Thymus (tissue), 11 donors: ENCODE results near the gene FAM98C. TPM values are rescaled to one million over a fixed set of nuclear protein-coding genes. Genes with fewer than 3 reads are reported as not detected.

Experiments
- DNase-seq, 9 donors: peaks; one replicate each; pipeline ENCODE4 v3.0.0-alpha.2; 2013; ENCODE audit warnings: low spot score in 9 of 9, low read depth in 6 of 9, missing footprints in 1 of 9
- H3K27ac ChIP-seq, 2 donors: one replicate each; pipeline ENCODE4 v1.5.1; 2013; ENCODE audit warnings: control low read depth in 1 of 2, low read depth in 1 of 2, low read length in 1 of 2, mild to moderate bottlenecking in 1 of 2, moderate library complexity in 1 of 2
- H3K27me3 ChIP-seq, 2 donors: one replicate each; pipeline ENCODE4 v1.5.1; 2013; ENCODE audit warnings: low read length in 1 of 2; ENCODE audit not compliant: control insufficient read depth in 2 of 2, insufficient read depth in 1 of 2
- H3K36me3 ChIP-seq, 2 donors: one replicate each; pipeline ENCODE4 v1.5.1; 2013; ENCODE audit warnings: low read length in 1 of 2, mild to moderate bottlenecking in 1 of 2, moderate library complexity in 1 of 2; ENCODE audit not compliant: control insufficient read depth in 2 of 2, insufficient read depth in 2 of 2
- H3K4me1 ChIP-seq, 2 donors: one replicate each; pipeline ENCODE4 v1.5.1; 2013; ENCODE audit warnings: low read length in 2 of 2; ENCODE audit not compliant: control insufficient read depth in 2 of 2, insufficient read depth in 2 of 2
- H3K4me3 ChIP-seq, 2 donors: one replicate each; pipeline ENCODE4 v1.5.1; 2013; ENCODE audit warnings: low read length in 2 of 2, control low read depth in 1 of 2, mild to moderate bottlenecking in 1 of 2
- H3K9me3 ChIP-seq, 2 donors: one replicate each; pipeline ENCODE4 v1.5.1; 2013; ENCODE audit warnings: low read length in 1 of 2, mild to moderate bottlenecking in 1 of 2; ENCODE audit not compliant: control insufficient read depth in 2 of 2, insufficient read depth in 1 of 2
- WGBS: extraction: QIAGEN DNeasy Blood & Tissue Kit; methylation state at CpG from one replicate; pipeline ENCODE4 v1.1.7; 2013; 5-methylcytosine and 5-hydroxymethylcytosine counted together
- polyA plus RNA-seq: library from polyadenylated mRNA; stranded (reverse); fragments of 200-250 nt; gene quantifications from one replicate; pipeline ENCODE4 v1.2.3, GENCODE V29; 2013
- total RNA-seq: library from RNA; stranded (reverse); fragments of 120-200 nt; gene quantifications from one replicate; pipeline ENCODE4 v1.2.4, GENCODE V29; 2013
- donor health status: healthy.

The FAM98C gene
- total and polyA plus RNA-seq, 2 donors: 12.6 to 22.0 TPM

- no peak for DNase-seq
- peaks cover 12 to 15% of the 10 kb centered on the region in 2 donors for H3K36me3 ChIP-seq
- peak overlapping the region; percentile 88 to 93 for H3K27ac ChIP-seq
- peaks cover 0 to under 1% of the 10 kb centered on the region in 2 donors for H3K27me3 ChIP-seq
- H3K4me3 ChIP-seq: peak overlapping the region; percentile 71 to 90
- peaks cover 9 to 20% of the 10 kb centered on the region in 2 donors for H3K4me1 ChIP-seq
- H3K9me3 ChIP-seq: no peaks in the 10 kb centered on the region
- WGBS: 3% methylated on average over 18 of the region's 18 CpGs
These were observed 27.8 kb upstream of the FAM98C start for GRCh38 chr19:38375098-38375493.

GRCh38 chr19:38375748-38376147, 27.1 kb upstream of the FAM98C start:
- WGBS: over 99% methylated on average over 5 of the region's 5 CpGs
- H3K27ac ChIP-seq: no peak overlapping the region
- peaks cover 9 to 20% of the 10 kb centered on the region in 2 donors for H3K4me1 ChIP-seq
- H3K36me3 ChIP-seq: peaks cover 16 to 19% of the 10 kb centered on the region in 2 donors
- DNase-seq: no peak
- H3K27me3 ChIP-seq: no peaks in the 10 kb centered on the region
- peak overlapping the region; percentile 71 to 90 for H3K4me3 ChIP-seq
- H3K9me3 ChIP-seq: no peaks in the 10 kb centered on the region

- Histone ChIP-seq H3K27ac (no peak overlapping the region), H3K9me3 (no peaks in the 10 kb centered on the region), H3K4me3 (no peak overlapping the region), H3K36me3 (peaks cover 25 to 27% of the 10 kb centered on the region in 2 donors), H3K27me3 (no peaks in the 10 kb centered on the region), H3K4me1 (peaks cover 9 to 20% of the 10 kb centered on the region in 2 donors)
- WGBS: 97% methylated on average over 3 of the region's 3 CpGs
- no peak for DNase-seq
These were observed 26.3 kb upstream of the FAM98C start for GRCh38 chr19:38376576-38376975.

- 98% methylated on average over 4 of the region's 4 CpGs for WGBS
- no peaks in the 10 kb centered on the region for H3K27me3 ChIP-seq
- no peaks in the 10 kb centered on the region for H3K9me3 ChIP-seq
- peaks cover 29 to 32% of the 10 kb centered on the region in 2 donors for H3K36me3 ChIP-seq
- H3K4me1 ChIP-seq: peaks cover 9 to 20% of the 10 kb centered on the region in 2 donors
- no peak overlapping the region for H3K27ac ChIP-seq
- no peak overlapping the region for H3K4me3 ChIP-seq
- DNase-seq: no peak
These were observed 25.8 kb upstream of the FAM98C start for GRCh38 chr19:38377052-38377451.

GRCh38 chr19:38378866-38379265, 24.0 kb upstream of the FAM98C start:
- H3K9me3 ChIP-seq: no peaks in the 10 kb centered on the region
- no peak for DNase-seq
- no peak overlapping the region for H3K27ac ChIP-seq
- no peak overlapping the region for H3K4me3 ChIP-seq
- H3K27me3 ChIP-seq: no peaks in the 10 kb centered on the region
- peaks cover 42 to 49% of the 10 kb centered on the region in 2 donors for H3K36me3 ChIP-seq
- peaks cover 9 to 19% of the 10 kb centered on the region in 2 donors for H3K4me1 ChIP-seq
- 98% methylated on average over 10 of the region's 10 CpGs for WGBS

GRCh38 chr19:38381138-38381537, 21.8 kb upstream of the FAM98C start:
- WGBS: 98% methylated on average over 9 of the region's 9 CpGs

GRCh38 chr19:38383184-38383583, 19.7 kb upstream of the FAM98C start:
- Histone ChIP-seq H3K36me3 (peaks cover 42 to 54% of the 10 kb centered on the region in 2 donors), H3K4me3 (no peak overlapping the region), H3K27me3 (peaks cover 30 to 42% of the 10 kb centered on the region in 2 donors), H3K9me3 (no peaks in the 10 kb centered on the region), H3K27ac (no peak overlapping the region), H3K4me1 (peaks cover 17 to 23% of the 10 kb centered on the region in 2 donors)
- WGBS: 98% methylated on average over 10 of the region's 10 CpGs
- no peak for DNase-seq

More at GRCh38 chr19:38381138-38381537, 21.8 kb upstream of the FAM98C start:
- Histone ChIP-seq H3K9me3 (no peaks in the 10 kb centered on the region), H3K27me3 (peaks cover 11 to 21% of the 10 kb centered on the region in 2 donors), H3K4me1 (peaks cover 2 to 8% of the 10 kb centered on the region in 2 donors), H3K36me3 (peaks cover 50 to 57% of the 10 kb centered on the region in 2 donors), H3K27ac (no peak overlapping the region), H3K4me3 (no peak overlapping the region)
- no peak for DNase-seq

- peaks cover 36 to 47% of the 10 kb centered on the region in 2 donors for H3K27me3 ChIP-seq
- no peaks in the 10 kb centered on the region for H3K9me3 ChIP-seq
- WGBS: 98% methylated on average over 2 of the region's 2 CpGs
- peaks cover 18 to 26% of the 10 kb centered on the region in 2 donors for H3K4me1 ChIP-seq
- no peak overlapping the region for H3K27ac ChIP-seq
- DNase-seq: no peak
- H3K4me3 ChIP-seq: no peak overlapping the region
- peaks cover 42 to 54% of the 10 kb centered on the region in 2 donors for H3K36me3 ChIP-seq
These were observed 19.1 kb upstream of the FAM98C start for GRCh38 chr19:38383743-38384142.

- H3K36me3 ChIP-seq: peaks cover 37 to 48% of the 10 kb centered on the region in 2 donors
- 99% methylated on average over 10 of the region's 10 CpGs for WGBS
- H3K27me3 ChIP-seq: peaks cover 41 to 54% of the 10 kb centered on the region in 2 donors
- H3K9me3 ChIP-seq: peaks cover 0 to 3% of the 10 kb centered on the region in 2 donors
- H3K4me1 ChIP-seq: peaks cover 18 to 31% of the 10 kb centered on the region in 2 donors
- DNase-seq: no peak
- no peak overlapping the region for H3K4me3 ChIP-seq
- no peak overlapping the region for H3K27ac ChIP-seq
These were observed 18.5 kb upstream of the FAM98C start for GRCh38 chr19:38384209-38385027.
